SK-N-SH (cell line): Measurements from ENCODE around the gene MAP4K1. TPM values are rescaled to one million over a fixed set of nuclear protein-coding genes. Genes with fewer than 3 reads are reported as not detected.

Experiments
- CTCF ChIA-PET: fragments of 300-600, 350-600 bp; formaldehyde crosslinking; extraction: SDS; loops from one replicate; lab custom pipeline; 2021; lab: Yijun Ruan, JAX
- POLR2A ChIA-PET: fragments of 350-600 bp; sonication (Branson Sonifier 250); formaldehyde crosslinking; extraction: SDS; loops from one replicate; lab custom pipeline; 2020; ENCODE audit warnings: antibody characterized with exemption, inconsistent platforms; lab: Yijun Ruan, JAX
- DNase-seq: peaks from one replicate; pipeline ENCODE4 v3.0.0; 2012
- H2AFZ ChIP-seq: fragments of 200-600 bp; sonication (generic); 2 replicates; pipeline ENCODE4 v1.8.1; 2016; ENCODE audit warnings: antibody characterized with exemption, mild to moderate bottlenecking, low read depth
- H3F3A ChIP-seq: fragments of 200-600 bp; sonication (generic); replicated peaks from 2 replicates; pipeline ENCODE3; 2016; ENCODE audit warnings: antibody characterized with exemption, mild to moderate bottlenecking; ENCODE audit not compliant: insufficient read depth
- H3K27ac ChIP-seq, 2 experiments: fragments of 200-500 bp in 1 of 2; fragments of 200-600 bp in 1 of 2; sonication (Bioruptor generic) in 1 of 2; sonication (generic), shearing (Covaris generic) in 1 of 2; 2 replicates each; pipeline versions ENCODE4 v1.5.1 to v1.6.1; 2014 to 2016; ENCODE audit warnings: low read depth in 2 of 2, inconsistent platforms in 1 of 2, low read length in 1 of 2, mild to moderate bottlenecking in 1 of 2, mixed read lengths in 1 of 2
- H3K27me3 ChIP-seq: fragments of 200-600 bp; sonication (generic), shearing (Covaris generic); 2 replicates; pipeline ENCODE4 v1.6.1; 2016; ENCODE audit warnings: mixed run types; ENCODE audit not compliant: insufficient read depth
- H3K36me3 ChIP-seq, 2 experiments: fragments of 200-500 bp in 1 of 2; fragments of 200-600 bp in 1 of 2; sonication (Bioruptor generic) in 1 of 2; sonication (generic) in 1 of 2; replicated peaks in 1 of 2; 2 replicates each; pipeline versions ENCODE3 to v1.5.1; 2014 to 2016; ENCODE audit warnings: low read length in 1 of 2, mild to moderate bottlenecking in 1 of 2; ENCODE audit not compliant: insufficient read depth in 2 of 2, control insufficient read depth in 1 of 2
- H3K4me1 ChIP-seq, 2 experiments: fragments of 200-500 bp in 1 of 2; fragments of 200-600 bp in 1 of 2; sonication (Bioruptor generic) in 1 of 2; sonication (generic), shearing (Covaris generic) in 1 of 2; 2 replicates each; pipeline versions ENCODE4 v1.5.1 to v1.6.1; 2014 to 2016; ENCODE audit warnings: low read depth in 1 of 2, low read length in 1 of 2, mixed run types in 1 of 2; ENCODE audit not compliant: insufficient read depth in 2 of 2, control insufficient read depth in 1 of 2
- H3K4me2 ChIP-seq: fragments of 200-600 bp; sonication (generic), shearing (Covaris generic); 2 replicates; pipeline ENCODE4 v1.6.1; 2017; ENCODE audit warnings: mixed run types
- H3K4me3 ChIP-seq, 2 experiments: fragments of 200-500 bp in 1 of 2; fragments of 200-600 bp in 1 of 2; sonication (Bioruptor generic) in 1 of 2; sonication (generic), shearing (Covaris generic) in 1 of 2; 2 replicates each; pipeline versions ENCODE4 v1.5.1 to v1.8.1; 2014 to 2016; ENCODE audit warnings: low read depth in 2 of 2, inconsistent platforms in 1 of 2, low read length in 1 of 2, mild to moderate bottlenecking in 1 of 2, mixed read lengths in 1 of 2, moderate library complexity in 1 of 2
- H3K79me2 ChIP-seq: fragments of 200-600 bp; sonication (generic); 2 replicates; pipeline ENCODE4 v1.8.1; 2017; ENCODE audit warnings: mild to moderate bottlenecking; ENCODE audit not compliant: insufficient read depth
- H3K9ac ChIP-seq: fragments of 200-600 bp; sonication (generic); 2 replicates; pipeline ENCODE4 v1.6.1; 2017; ENCODE audit warnings: mixed run types
- H3K9me2 ChIP-seq: fragments of 200-600 bp; sonication (generic); 2 replicates; pipeline ENCODE4 v1.6.1; 2017; ENCODE audit warnings: mixed run types
- H3K9me3 ChIP-seq: fragments of 200-600 bp; sonication (generic); 2 replicates; pipeline ENCODE4 v1.6.1; 2017; ENCODE audit warnings: mixed run types, mild to moderate bottlenecking, moderate library complexity
- H4K20me1 ChIP-seq: fragments of 200-600 bp; sonication (generic); 2 replicates; pipeline ENCODE4 v1.6.1; 2017; ENCODE audit warnings: mild to moderate bottlenecking, mixed run types; ENCODE audit not compliant: insufficient read depth
- CHD2 ChIP-seq: fragments of 150-350 bp; IDR thresholded peaks from 2 replicates; pipeline ENCODE4 v1.6.1; 2018; ENCODE audit warnings: low read length; ENCODE audit not compliant: partially characterized antibody
- CTCF ChIP-seq: fragments of 200-600 bp; sonication (generic); IDR thresholded peaks from 2 replicates; pipeline ENCODE4 v1.6.1; 2017; ENCODE audit warnings: antibody characterized with exemption, mild to moderate bottlenecking, moderate library complexity
- FOSL2 ChIP-seq: IDR thresholded peaks from 2 replicates; pipeline ENCODE4 v1.4.0; 2012; ENCODE audit warnings: low read depth, mild to moderate bottlenecking, moderate library complexity, borderline replicate concordance
- MEF2A ChIP-seq: IDR thresholded peaks from 2 replicates; pipeline ENCODE4 v1.4.0; 2012; ENCODE audit warnings: low read depth, borderline replicate concordance
- MXI1 ChIP-seq: IDR thresholded peaks from 2 replicates; pipeline ENCODE4 v1.6.1; 2012; ENCODE audit warnings: mild to moderate bottlenecking, low read depth, low read length, improper control_type of control experiment
- NFIC ChIP-seq: IDR thresholded peaks from 2 replicates; pipeline ENCODE4 v1.4.0; 2012; ENCODE audit warnings: borderline replicate concordance
- POLR2AphosphoS5 ChIP-seq: IDR thresholded peaks from 2 replicates; pipeline ENCODE4 v1.6.1; 2012; ENCODE audit warnings: low read depth, low read length
- RAD21 ChIP-seq: IDR thresholded peaks from 2 replicates; pipeline ENCODE4 v1.6.1; 2012; ENCODE audit warnings: mild to moderate bottlenecking, low read length
- RFX5 ChIP-seq: IDR thresholded peaks from 2 replicates; pipeline ENCODE4 v1.6.1; 2012; ENCODE audit warnings: mild to moderate bottlenecking, improper control_type of control experiment, low read length
- SMC3 ChIP-seq: IDR thresholded peaks from 2 replicates; pipeline ENCODE4 v1.6.1; 2012; ENCODE audit warnings: low read depth, low read length, improper control_type of control experiment
- TAF1 ChIP-seq: IDR thresholded peaks from 2 replicates; pipeline ENCODE4 v1.6.1; 2012; ENCODE audit warnings: low read depth, mild to moderate bottlenecking, low read length, moderate library complexity, borderline replicate concordance
- USF1 ChIP-seq: IDR thresholded peaks from 2 replicates; pipeline ENCODE4 v1.4.0; 2012; ENCODE audit warnings: low read depth, borderline replicate concordance
- YY1 ChIP-seq: IDR thresholded peaks from 2 replicates; pipeline ENCODE4 v1.4.0; 2012; ENCODE audit warnings: low read depth, mild to moderate bottlenecking
- WGBS: methylation state at CpG from one replicate; pipeline ENCODE4 v1.1.6; 2017; ENCODE audit warnings: low lambda C conversion rate; 5-methylcytosine and 5-hydroxymethylcytosine counted together
- polyA plus RNA-seq, 3 experiments: library from polyadenylated mRNA; depleted of rRNA; stranded (reverse); fragments of >200 nt; gene quantifications; 2 replicates each; pipeline ENCODE4 v1.2.3, GENCODE V29; 2012

The MAP4K1 gene
- polyA plus RNA-seq, 1 of the 3 experiments (the other 2 are of a cell fraction): 0.31 TPM

DNA sequence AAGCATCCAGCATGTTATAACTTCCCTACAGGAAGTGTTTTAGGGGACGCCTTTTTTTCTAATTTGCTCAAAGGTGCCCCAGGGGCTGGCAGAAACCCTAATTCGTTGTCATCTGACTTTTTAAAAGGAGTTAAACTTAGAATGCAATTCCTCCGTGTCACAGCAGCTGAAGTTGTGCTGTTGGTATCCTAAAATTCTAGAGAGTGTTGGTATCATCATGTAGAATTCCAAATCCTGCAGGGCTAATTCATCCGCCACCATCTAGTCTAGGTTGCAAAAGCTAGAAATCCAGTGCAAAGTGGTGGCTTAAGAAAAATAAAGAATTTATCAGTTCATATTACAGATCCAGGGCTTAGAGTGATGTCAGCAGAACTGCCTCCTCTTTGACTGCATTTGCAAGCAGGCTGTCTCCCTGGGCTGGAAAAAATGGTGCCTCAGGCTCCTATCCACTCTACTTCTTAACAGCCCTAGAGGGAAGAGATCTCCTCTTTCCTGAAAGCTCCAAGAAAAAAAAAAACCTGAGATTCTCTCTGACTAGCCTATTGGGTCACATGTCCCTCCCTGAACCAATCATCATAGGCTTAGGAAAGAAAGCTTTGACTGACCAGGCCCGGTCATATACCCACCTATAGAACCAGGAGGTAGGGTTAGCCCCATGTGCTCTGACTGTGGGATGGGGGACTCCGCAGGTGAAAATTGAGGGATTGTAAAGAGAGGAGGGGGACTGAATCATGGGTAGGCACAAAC, 73.0 kb downstream of the MAP4K1 start:
- no peaks in the 10 kb centered on the region for H4K20me1 ChIP-seq
- H3K9ac ChIP-seq: peak overlapping the region; percentile 45; the same call in 1 of the 2 replicates
- ChIA-PET POLR2A (interaction anchor here (0.6 to 1.7 kb wide), 4 partner anchors 74 to 386 kb away, joined by 3 to 8 read pairs (median 5); partner anchors contain the start of genes EIF3K, MRPS12 and SARS2), CTCF (interaction anchor here (0.6 to 2.5 kb wide), 18 partner anchors 12 to 642 kb away, joined by 3 to 32 read pairs (median 4); partner anchors contain the start of genes EIF3K, FAM98C and MAP4K1)
- H3F3A ChIP-seq: peaks cover 10% of the 10 kb centered on the region
- 45% methylated on average over 6 of the region's 6 CpGs for WGBS
- no peaks in the 10 kb centered on the region for H3K9me3 ChIP-seq
- H3K9me2 ChIP-seq: no peaks in the 10 kb centered on the region
- H3K79me2 ChIP-seq: no peaks in the 10 kb centered on the region
- H3K27me3 ChIP-seq: no peaks in the 10 kb centered on the region
- TF ChIP-seq YY1 (no peak), MEF2A (no peak), FOSL2 (no peak), CTCF (no peak), RAD21 (peak; percentile 83), USF1 (peak; percentile 70; the same call in 1 of the 2 replicates), NFIC (no peak), MXI1 (no peak), CHD2 (no peak), RFX5 (no peak), POLR2AphosphoS5 (no peak), TAF1 (no peak), SMC3 (no peak; the same call in 1 of the 2 replicates)
- peak overlapping the region; percentile 71 to 92 for H3K27ac ChIP-seq
- peak overlapping the region; percentile 82 for H2AFZ ChIP-seq
- no peaks in the 10 kb centered on the region for H3K36me3 ChIP-seq
- peaks cover 4 to 17% of the 10 kb centered on the region in 2 experiments; a peak in 2 of 4 replicates for H3K4me1 ChIP-seq
- DNase-seq: no peak
- peak overlapping the region; percentile 67 for H3K4me2 ChIP-seq
- peak overlapping the region; percentile 52 to 56 for H3K4me3 ChIP-seq
